H9 (cell line): Measurements from ENCODE around the gene KIAA1328. TPM values are rescaled to one million over a fixed set of nuclear protein-coding genes. Genes with fewer than 3 reads are reported as not detected.

Experiments
- DNase-seq: peaks from one replicate; pipeline ENCODE4 v3.0.0-alpha.2; 2017
- H2AFZ ChIP-seq: one replicate; pipeline ENCODE4 v1.6.1; 2013; ENCODE audit warnings: mild to moderate bottlenecking, low read length, control low read depth, moderate library complexity
- H2AK5ac ChIP-seq: 2 replicates; pipeline ENCODE4 v1.6.1; 2013; ENCODE audit warnings: low read length, control low read depth, mixed read lengths; ENCODE audit not compliant: insufficient read length
- H2BK120ac ChIP-seq: one replicate; pipeline ENCODE4 v1.6.1; 2013; ENCODE audit warnings: low read depth, mild to moderate bottlenecking, low read length, control low read depth, inconsistent platforms; ENCODE audit not compliant: poor library complexity, severe bottlenecking
- H2BK12ac ChIP-seq: 2 replicates; pipeline ENCODE4 v1.6.1; 2013; ENCODE audit warnings: low read length, control low read depth, mixed read lengths, low read depth; ENCODE audit not compliant: insufficient read length
- H2BK15ac ChIP-seq: 2 replicates; pipeline ENCODE4 v1.6.1; 2013; ENCODE audit warnings: low read depth, low read length, control low read depth
- H2BK20ac ChIP-seq: one replicate; pipeline ENCODE4 v1.6.1; 2013; ENCODE audit warnings: low read depth, mild to moderate bottlenecking, low read length, control low read depth, inconsistent platforms; ENCODE audit not compliant: poor library complexity, severe bottlenecking
- H2BK5ac ChIP-seq: 2 replicates; pipeline ENCODE4 v1.6.1; 2013; ENCODE audit warnings: low read length, control low read depth, mixed read lengths; ENCODE audit not compliant: insufficient read length
- H3K14ac ChIP-seq: 2 replicates; pipeline ENCODE4 v1.6.1; 2013; ENCODE audit warnings: low read length, control low read depth; ENCODE audit not compliant: insufficient read depth
- H3K18ac ChIP-seq: 2 replicates; pipeline ENCODE4 v1.6.1; 2013; ENCODE audit warnings: low read depth, mild to moderate bottlenecking, mixed read lengths, low read length, control low read depth; ENCODE audit not compliant: insufficient read length
- H3K23ac ChIP-seq: 2 replicates; pipeline ENCODE4 v1.6.1; 2013; ENCODE audit warnings: low read length, control low read depth, mixed read lengths, low read depth; ENCODE audit not compliant: insufficient read length
- H3K23me2 ChIP-seq: 2 replicates; pipeline ENCODE4 v1.6.1; 2013; ENCODE audit warnings: low read depth, mild to moderate bottlenecking, mixed read lengths, low read length, control low read depth; ENCODE audit not compliant: insufficient read length, poor library complexity, severe bottlenecking
- H3K27ac ChIP-seq: 2 replicates; pipeline ENCODE4 v1.5.1; 2013; ENCODE audit warnings: low read length, control low read depth, mixed read lengths, low read depth; ENCODE audit not compliant: insufficient read length
- H3K27me3 ChIP-seq: 2 replicates; pipeline ENCODE4 v1.6.1; 2013; ENCODE audit warnings: low read length, control low read depth, inconsistent platforms; ENCODE audit not compliant: insufficient read depth
- H3K4ac ChIP-seq: 2 replicates; pipeline ENCODE4 v1.6.1; 2013; ENCODE audit warnings: low read depth, mild to moderate bottlenecking, control low read depth, inconsistent platforms, low read length, moderate library complexity
- H3K4me1 ChIP-seq: 2 replicates; pipeline ENCODE4 v1.6.1; 2013; ENCODE audit warnings: low read length, control low read depth, inconsistent platforms; ENCODE audit not compliant: insufficient read depth
- H3K4me2 ChIP-seq: 2 replicates; pipeline ENCODE4 v1.6.1; 2013; ENCODE audit warnings: low read length, control low read depth, mixed read lengths; ENCODE audit not compliant: insufficient read length, insufficient read depth
- H3K56ac ChIP-seq: 2 replicates; pipeline ENCODE4 v1.6.1; 2013; ENCODE audit warnings: low read depth, mild to moderate bottlenecking, mixed read lengths, low read length, control low read depth; ENCODE audit not compliant: insufficient read length
- H3K79me1 ChIP-seq: 2 replicates; pipeline ENCODE4 v1.6.1; 2013; ENCODE audit warnings: low read depth, mild to moderate bottlenecking, moderate library complexity, low read length, control low read depth, inconsistent platforms; ENCODE audit not compliant: insufficient read depth, poor library complexity, severe bottlenecking
- H3K79me2 ChIP-seq: 2 replicates; pipeline ENCODE4 v1.6.1; 2013; ENCODE audit warnings: low read length, control low read depth, inconsistent platforms; ENCODE audit not compliant: insufficient read depth
- H3K9ac ChIP-seq: 2 replicates; pipeline ENCODE4 v1.6.1; 2013; ENCODE audit warnings: low read length, control low read depth, mixed read lengths; ENCODE audit not compliant: insufficient read length; ENCODE audit errors: extremely low read depth
- H3K9me3 ChIP-seq: one replicate; pipeline ENCODE4 v1.6.1; 2013; ENCODE audit warnings: low read depth, low read length, inconsistent platforms; ENCODE audit not compliant: control insufficient read depth
- H3T11ph ChIP-seq: one replicate; pipeline ENCODE4 v1.6.1; 2013; ENCODE audit warnings: mild to moderate bottlenecking, low read length, control low read depth, inconsistent platforms
- H4K20me1 ChIP-seq: one replicate; pipeline ENCODE4 v1.6.1; 2013; ENCODE audit not compliant: control insufficient read depth, insufficient read length, insufficient read depth
- H4K5ac ChIP-seq: 2 replicates; pipeline ENCODE4 v1.6.1; 2013; ENCODE audit warnings: low read depth, mild to moderate bottlenecking, mixed read lengths, low read length, control low read depth; ENCODE audit not compliant: insufficient read length
- H4K8ac ChIP-seq: replicated peaks from 2 replicates; pipeline ENCODE4 v1.6.1; 2013; ENCODE audit warnings: low read length, control low read depth, mixed read lengths, low read depth; ENCODE audit not compliant: insufficient read length
- H4K91ac ChIP-seq: 2 replicates; pipeline ENCODE4 v1.6.1; 2013; ENCODE audit warnings: low read depth, mild to moderate bottlenecking, moderate library complexity, mixed read lengths, low read length, control low read depth; ENCODE audit not compliant: insufficient read length
- H3K27ac Mint-ChIP-seq, 3 experiments: 2 replicates in 2 of 3; 3 replicates in 1 of 3; pipeline ENCODE4 v1.8.0; 2020 to 2021; ENCODE audit warnings: mixed read lengths in 3 of 3, mild to moderate bottlenecking in 1 of 3, moderate library complexity in 1 of 3
- H3K27me3 Mint-ChIP-seq: 2 replicates; pipeline ENCODE4 v1.8.0; 2021; ENCODE audit warnings: low read depth, mild to moderate bottlenecking, moderate library complexity, mixed read lengths
- H3K36me3 Mint-ChIP-seq, 3 experiments: 2 replicates in 2 of 3; 3 replicates in 1 of 3; pipeline ENCODE4 v1.8.0; 2020 to 2021; ENCODE audit warnings: low read depth in 3 of 3, mixed read lengths in 3 of 3; ENCODE audit not compliant: insufficient read depth in 1 of 3
- H3K4me1 Mint-ChIP-seq, 2 experiments: 2 replicates each; pipeline ENCODE4 v1.8.0; 2020; ENCODE audit warnings: mixed read lengths in 2 of 2
- H3K4me3 Mint-ChIP-seq, 2 experiments: 2 replicates in 1 of 2; 3 replicates in 1 of 2; pipeline ENCODE4 v1.8.0; 2020 to 2021; ENCODE audit warnings: mild to moderate bottlenecking in 2 of 2, mixed read lengths in 2 of 2, moderate library complexity in 1 of 2
- H3K9me3 Mint-ChIP-seq, 2 experiments: 2 replicates in 1 of 2; 3 replicates in 1 of 2; pipeline ENCODE4 v1.8.0; 2020; ENCODE audit warnings: mild to moderate bottlenecking in 2 of 2, mixed read lengths in 2 of 2, moderate library complexity in 1 of 2
- total RNA-seq: library from RNA; stranded (reverse); gene quantifications from 2 replicates; pipeline ENCODE4 v1.2.1, GENCODE V29; 2021
- TF ChIP-seq, protein P1 (sequence below): fragments of 200-600 bp; sonication (generic); conservative IDR thresholded peaks from 3 replicates; pipeline ENCODE4 v1.8.0; 2021; ENCODE audit warnings: antibody characterized with exemption, mild to moderate bottlenecking

The KIAA1328 gene
- total RNA-seq, 1 experiment from 2014 or later: 4.9 TPM

DNA sequence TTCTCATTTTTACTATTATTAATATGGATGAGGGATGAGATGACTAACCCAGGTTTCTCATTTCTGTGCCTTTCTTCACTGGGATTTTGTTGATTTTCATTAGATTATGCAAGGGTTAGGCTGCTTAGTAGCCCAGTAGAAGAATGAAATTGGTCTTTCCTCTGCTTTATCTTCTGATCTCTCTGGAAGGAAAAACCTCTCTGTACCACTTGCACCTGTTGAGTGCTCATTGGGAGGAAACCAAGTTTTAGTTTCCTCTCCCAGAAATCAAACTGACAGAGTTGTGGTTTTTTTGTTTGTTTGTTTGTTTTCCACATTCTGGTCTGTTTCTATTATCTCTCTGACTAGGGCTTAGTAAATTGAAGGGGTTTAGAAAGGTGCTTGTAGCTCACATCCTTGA lies 60.8 kb downstream of the KIAA1328 start:
- TF ChIP-seq, protein P1, sequence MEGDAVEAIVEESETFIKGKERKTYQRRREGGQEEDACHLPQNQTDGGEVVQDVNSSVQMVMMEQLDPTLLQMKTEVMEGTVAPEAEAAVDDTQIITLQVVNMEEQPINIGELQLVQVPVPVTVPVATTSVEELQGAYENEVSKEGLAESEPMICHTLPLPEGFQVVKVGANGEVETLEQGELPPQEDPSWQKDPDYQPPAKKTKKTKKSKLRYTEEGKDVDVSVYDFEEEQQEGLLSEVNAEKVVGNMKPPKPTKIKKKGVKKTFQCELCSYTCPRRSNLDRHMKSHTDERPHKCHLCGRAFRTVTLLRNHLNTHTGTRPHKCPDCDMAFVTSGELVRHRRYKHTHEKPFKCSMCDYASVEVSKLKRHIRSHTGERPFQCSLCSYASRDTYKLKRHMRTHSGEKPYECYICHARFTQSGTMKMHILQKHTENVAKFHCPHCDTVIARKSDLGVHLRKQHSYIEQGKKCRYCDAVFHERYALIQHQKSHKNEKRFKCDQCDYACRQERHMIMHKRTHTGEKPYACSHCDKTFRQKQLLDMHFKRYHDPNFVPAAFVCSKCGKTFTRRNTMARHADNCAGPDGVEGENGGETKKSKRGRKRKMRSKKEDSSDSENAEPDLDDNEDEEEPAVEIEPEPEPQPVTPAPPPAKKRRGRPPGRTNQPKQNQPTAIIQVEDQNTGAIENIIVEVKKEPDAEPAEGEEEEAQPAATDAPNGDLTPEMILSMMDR: no peak
- no peaks in the 10 kb centered on the region for H3K23me2 ChIP-seq
- no peak overlapping the region for H3K18ac ChIP-seq
- H3K4me2 ChIP-seq: no peak overlapping the region
- no peak overlapping the region for H4K91ac ChIP-seq
- no peak overlapping the region for H3K27ac ChIP-seq
- Mint-ChIP-seq H3K36me3 (no peaks in the 10 kb centered on the region), H3K9me3 (no peaks in the 10 kb centered on the region), H3K4me1 (peaks cover 22 to 26% of the 10 kb centered on the region in 2 experiments), H3K4me3 (no peak overlapping the region), H3K27ac (peak overlapping the region in 1 of 3 experiments; percentile 31; a peak in 1 of 7 replicates), H3K27me3 (no peaks in the 10 kb centered on the region)
- no peak overlapping the region for H2BK20ac ChIP-seq
- DNase-seq: no peak
- no peak overlapping the region for H2AK5ac ChIP-seq
- no peak overlapping the region for H4K5ac ChIP-seq
- no peak overlapping the region for H3T11ph ChIP-seq
- no peak overlapping the region for H2AFZ ChIP-seq
- no peaks in the 10 kb centered on the region for H3K4me1 ChIP-seq
- H2BK120ac ChIP-seq: no peak overlapping the region
- no peaks in the 10 kb centered on the region for H3K79me2 ChIP-seq
- H3K27me3 ChIP-seq: no peaks in the 10 kb centered on the region
- no peak overlapping the region for H4K8ac ChIP-seq
- H3K23ac ChIP-seq: no peak overlapping the region
- no peak overlapping the region for H3K4ac ChIP-seq
- H4K20me1 ChIP-seq: no peaks in the 10 kb centered on the region
- H3K79me1 ChIP-seq: no peaks in the 10 kb centered on the region
- H2BK15ac ChIP-seq: no peak overlapping the region
- no peak overlapping the region for H3K9ac ChIP-seq
- no peak overlapping the region for H3K56ac ChIP-seq
- no peak overlapping the region for H3K14ac ChIP-seq
- H2BK12ac ChIP-seq: no peak overlapping the region
- H3K9me3 ChIP-seq: no peaks in the 10 kb centered on the region
- no peak overlapping the region for H2BK5ac ChIP-seq
